ENCODE results near the gene KIF4A. TPM values are rescaled to one million over a fixed set of nuclear protein-coding genes. Genes with fewer than 3 reads are reported as not detected.

Gene KIF4A
- total and polyA plus RNA-seq, 5 donors = 0.05 to 0.65 (median 0.28) TPM

- Histone ChIP-seq H3K4me1 (ENCODE audit: control insufficient read depth, insufficient read depth, low read length) (no peaks in the 10 kb centered on the region), H3K27me3 (ENCODE audit: control insufficient read depth, insufficient read depth) (no peaks in the 10 kb centered on the region), H3K9me3 (ENCODE audit: control insufficient read depth, low read length) (no peaks in the 10 kb centered on the region), H3K4me3 (ENCODE audit: low read length) (peak within 1 kb of the TSS; percentile 40), H3K27ac (ENCODE audit: low read length) (no peak within 1 kb of the TSS)
- WGBS = 8% methylated on average over 21 of the region's 21 CpGs
- DNase-seq (peak; percentile 32 to 72 (median 66)), ATAC-seq (peak; percentile 29 to 62)
- intact Hi-C loops (cut with DNase I) = no loop called here
These were observed 154.5 kb downstream of the KIF4A start, which contains the start of gene DLG3 for GRCh38 chrX:70444326-70444945. TSS of gene DLG3 (plus strand) at chrX:70444835. CDS start at chrX:70445202, 367 bp downstream.

- intact Hi-C loops (cut with DNase I) = no loop called here
- Histone ChIP-seq H3K4me3 (ENCODE audit: low read length) (peak overlapping the region; percentile 40), H3K27ac (ENCODE audit: low read length) (no peak overlapping the region), H3K27me3 (ENCODE audit: control insufficient read depth, insufficient read depth) (no peaks in the 10 kb centered on the region), H3K4me1 (ENCODE audit: control insufficient read depth, insufficient read depth, low read length) (no peaks in the 10 kb centered on the region), H3K9me3 (ENCODE audit: control insufficient read depth, low read length) (no peaks in the 10 kb centered on the region)
- peak in 1 of 2 donors; percentile 19 for ATAC-seq
- no peak for DNase-seq
- 4% methylated on average over 50 of the region's 61 CpGs for WGBS
These were observed 155.2 kb downstream of the KIF4A start for GRCh38 chrX:70444946-70445656.

GRCh38 chrX:70445951-70446350 lies 156.0 kb downstream of the KIF4A start:
- no peak for ATAC-seq
- intact Hi-C loops (cut with DNase I) = no loop called here
- 65% methylated on average over 9 of the region's 9 CpGs for WGBS
- H3K27me3 ChIP-seq (ENCODE audit: control insufficient read depth, insufficient read depth) = no peaks in the 10 kb centered on the region
- no peak overlapping the region for H3K27ac ChIP-seq (ENCODE audit: low read length)
- DNase-seq = no peak
- no peaks in the 10 kb centered on the region for H3K9me3 ChIP-seq (ENCODE audit: control insufficient read depth, low read length)
- no peak overlapping the region for H3K4me3 ChIP-seq (ENCODE audit: low read length)
- no peaks in the 10 kb centered on the region for H3K4me1 ChIP-seq (ENCODE audit: control insufficient read depth, insufficient read depth, low read length)

- intact Hi-C loops (cut with DNase I) = no loop called here
- DNase-seq = no peak
- no peak overlapping the region for H3K4me3 ChIP-seq (ENCODE audit: low read length)
- 71% methylated on average over 16 of the region's 16 CpGs for WGBS
- H3K9me3 ChIP-seq (ENCODE audit: control insufficient read depth, low read length) = no peaks in the 10 kb centered on the region
- H3K27ac ChIP-seq (ENCODE audit: low read length) = no peak overlapping the region
- ATAC-seq = no peak
- no peaks in the 10 kb centered on the region for H3K27me3 ChIP-seq (ENCODE audit: control insufficient read depth, insufficient read depth)
- H3K4me1 ChIP-seq (ENCODE audit: control insufficient read depth, insufficient read depth, low read length) = no peaks in the 10 kb centered on the region
These were observed 156.8 kb downstream of the KIF4A start for GRCh38 chrX:70446380-70447350.

GRCh38 chrX:70449457-70449966 lies 159.6 kb downstream of the KIF4A start:
- Histone ChIP-seq H3K27ac (ENCODE audit: low read length) (no peak overlapping the region), H3K4me1 (ENCODE audit: control insufficient read depth, insufficient read depth, low read length) (no peaks in the 10 kb centered on the region), H3K9me3 (ENCODE audit: control insufficient read depth, low read length) (no peaks in the 10 kb centered on the region), H3K4me3 (ENCODE audit: low read length) (no peak overlapping the region), H3K27me3 (ENCODE audit: control insufficient read depth, insufficient read depth) (no peaks in the 10 kb centered on the region)
- ATAC-seq (no peak), DNase-seq (peak in 1 of 3 donors; percentile 51)
- intact Hi-C loops (cut with DNase I) = no loop called here
- 98% methylated on average over 14 of the region's 14 CpGs for WGBS

- peak overlapping the region; percentile 67 for H3K4me3 ChIP-seq (ENCODE audit: low read length)
- H3K4me1 ChIP-seq (ENCODE audit: control insufficient read depth, insufficient read depth, low read length) = no peaks in the 10 kb centered on the region
- H3K27ac ChIP-seq (ENCODE audit: low read length) = no peak overlapping the region
- no peaks in the 10 kb centered on the region for H3K9me3 ChIP-seq (ENCODE audit: control insufficient read depth, low read length)
- peak; percentile 30 to 46 for ATAC-seq
- peak; percentile 49 to 80 (median 79) for DNase-seq
- under 1% methylated on average over 39 of the region's 39 CpGs for WGBS
- intact Hi-C loops (cut with DNase I) = loop anchor here in 3 of 4 donors (5.0 to 10.0 kb wide), 3 partner anchors 100 to 213 kb away; no protein-coding TSS in a partner anchor
- no peaks in the 10 kb centered on the region for H3K27me3 ChIP-seq (ENCODE audit: control insufficient read depth, insufficient read depth)
These were observed 162.3 kb downstream of the KIF4A start for GRCh38 chrX:70452143-70452733.

- ATAC-seq (no peak), DNase-seq (no peak)
- WGBS = 59% methylated on average over 5 of the region's 5 CpGs
- no peak overlapping the region for H3K27ac ChIP-seq (ENCODE audit: low read length)
- intact Hi-C loops (cut with DNase I) = loop anchor here in 3 of 4 donors (5.0 to 10.0 kb wide), 3 partner anchors 99 to 212 kb away; no protein-coding TSS in a partner anchor
- H3K27me3 ChIP-seq (ENCODE audit: control insufficient read depth, insufficient read depth) = no peaks in the 10 kb centered on the region
- no peaks in the 10 kb centered on the region for H3K4me1 ChIP-seq (ENCODE audit: control insufficient read depth, insufficient read depth, low read length)
- H3K9me3 ChIP-seq (ENCODE audit: control insufficient read depth, low read length) = no peaks in the 10 kb centered on the region
- peak overlapping the region; percentile 67 for H3K4me3 ChIP-seq (ENCODE audit: low read length)
These were observed 163.2 kb downstream of the KIF4A start for GRCh38 chrX:70453024-70453618.

- WGBS = 16% methylated on average over 45 of the region's 48 CpGs
These were observed 164.8 kb downstream of the KIF4A start for GRCh38 chrX:70454441-70455365.

More at GRCh38 chrX:70454441-70455365, 164.8 kb downstream of the KIF4A start:
- H3K4me1 ChIP-seq (ENCODE audit: control insufficient read depth, insufficient read depth, low read length) = no peaks in the 10 kb centered on the region
- H3K9me3 ChIP-seq (ENCODE audit: control insufficient read depth, low read length) = no peaks in the 10 kb centered on the region
- peak overlapping the region; percentile 60 for H3K27ac ChIP-seq (ENCODE audit: low read length)
- DNase-seq = peak; percentile 63 to 90 (median 88)
- intact Hi-C loops (cut with DNase I) = loop anchor here in 3 of 4 donors (5.0 to 10.0 kb wide), 3 partner anchors 98 to 210 kb away; no protein-coding TSS in a partner anchor
- H3K4me3 ChIP-seq (ENCODE audit: low read length) = peak overlapping the region; percentile 58
- no peaks in the 10 kb centered on the region for H3K27me3 ChIP-seq (ENCODE audit: control insufficient read depth, insufficient read depth)
- peak; percentile 92 to 94 for ATAC-seq
